ENCODE data around the gene SPANXN1. TPM values are rescaled to one million over a fixed set of nuclear protein-coding genes. Genes with fewer than 3 reads are reported as not detected.
A peak's percentile ranks its signal among the peaks of the same experiment; 100 is the strongest.
"Not testable (repeated sequence)": the region's sequence is repeated elsewhere in the genome, so short reads cannot be mapped to it uniquely, and the experiment has no call there.

SPANXN1 gene, protein sequence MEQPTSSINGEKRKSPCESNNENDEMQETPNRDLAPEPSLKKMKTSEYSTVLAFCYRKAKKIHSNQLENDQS
- total RNA-seq (not detected), polyA plus RNA-seq (not detected), total RNA-seq (not detected)

- H3K9me3 Mint-ChIP-seq; H3K4me1 Mint-ChIP-seq; DNase-seq; H3K27me3 ChIP-seq (ENCODE audit: control insufficient read depth in 2 of 2, insufficient read depth in 2 of 2, low read length in 2 of 2); H3K27ac ChIP-seq (ENCODE audit: low read depth, low read length); H3K36me3 Mint-ChIP-seq; H3K4me1 ChIP-seq (ENCODE audit: control insufficient read depth in 2 of 2, insufficient read depth in 2 of 2, low read length in 2 of 2); intact Hi-C loops (cut with micrococcal nuclease); H3K4me3 ChIP-seq (ENCODE audit: low read length); H3K27me3 Mint-ChIP-seq; CTCF ChIA-PET; H3K36me3 ChIP-seq (ENCODE audit: control insufficient read depth in 2 of 3, insufficient read depth in 3 of 3, low read length in 3 of 3); H3K9me3 ChIP-seq (ENCODE audit: control insufficient read depth in 2 of 3, low read length in 3 of 3); H3K4me3 Mint-ChIP-seq; ATAC-seq; POLR2A ChIA-PET: not testable (repeated sequence)
- H3K27ac Mint-ChIP-seq = peak within 1 kb of the TSS in 1 of 9 donors; percentile 0
Measured at GRCh38 chrX:145247203-145247602, at the start of gene SPANXN1. Gene SPANXN1, plus strand, starts transcription at chrX:145247503. Its CDS starts 84 bp downstream, at chrX:145247587.

- H3K27ac ChIP-seq (ENCODE audit: low read depth, low read length) = no peak overlapping the region
- no peaks in the 10 kb centered on the region for H3K27me3 ChIP-seq (ENCODE audit: control insufficient read depth in 2 of 2, insufficient read depth in 2 of 2, low read length in 2 of 2)
- no peaks in the 10 kb centered on the region for H3K9me3 ChIP-seq (ENCODE audit: control insufficient read depth in 2 of 3, low read length in 3 of 3)
- Mint-ChIP-seq H3K27me3 (no peaks in the 10 kb centered on the region), H3K9me3 (peaks cover 0 to 5% (median 0%) of the 10 kb centered on the region in 11 donors), H3K4me1 (no peaks in the 10 kb centered on the region), H3K4me3 (no peak overlapping the region), H3K36me3 (peaks cover 0 to 4% (median 0%) of the 10 kb centered on the region in 5 donors), H3K27ac (no peak overlapping the region)
- H3K36me3 ChIP-seq (ENCODE audit: control insufficient read depth in 2 of 3, insufficient read depth in 3 of 3, low read length in 3 of 3) = no peaks in the 10 kb centered on the region
- ATAC-seq (no peak), DNase-seq (no peak)
- H3K4me3 ChIP-seq (ENCODE audit: low read length) = no peak overlapping the region
- intact Hi-C loops (cut with micrococcal nuclease) = no loop called here
- ChIA-PET CTCF (no interaction called here), POLR2A (no interaction called here)
- no peaks in the 10 kb centered on the region for H3K4me1 ChIP-seq (ENCODE audit: control insufficient read depth in 2 of 2, insufficient read depth in 2 of 2, low read length in 2 of 2)
Measured at GRCh38 chrX:145199078-145199477, 48.2 kb upstream of the SPANXN1 start.

GRCh38 chrX:145213504-145213903 is 33.8 kb upstream of the SPANXN1 start:
- ChIA-PET POLR2A (no interaction called here), CTCF (no interaction called here)
- H3K9me3 Mint-ChIP-seq = peaks cover 0 to 2% (median 0%) of the 10 kb centered on the region in 11 donors
- no peak overlapping the region for H3K27ac Mint-ChIP-seq
- H3K4me3 Mint-ChIP-seq = no peak overlapping the region
- Histone ChIP-seq H3K27me3 (ENCODE audit: control insufficient read depth in 2 of 2, insufficient read depth in 2 of 2, low read length in 2 of 2) (no peaks in the 10 kb centered on the region), H3K4me3 (ENCODE audit: low read length) (no peak overlapping the region), H3K36me3 (ENCODE audit: control insufficient read depth in 2 of 3, insufficient read depth in 3 of 3, low read length in 3 of 3) (no peaks in the 10 kb centered on the region), H3K9me3 (ENCODE audit: control insufficient read depth in 2 of 3, low read length in 3 of 3) (no peaks in the 10 kb centered on the region), H3K4me1 (ENCODE audit: control insufficient read depth in 2 of 2, insufficient read depth in 2 of 2, low read length in 2 of 2) (no peaks in the 10 kb centered on the region), H3K27ac (ENCODE audit: low read depth, low read length) (no peak overlapping the region)
- H3K4me1 Mint-ChIP-seq = no peaks in the 10 kb centered on the region
- intact Hi-C loops (cut with micrococcal nuclease) = no loop called here
- H3K36me3 Mint-ChIP-seq = no peaks in the 10 kb centered on the region
- DNase-seq (no peak), ATAC-seq (no peak)
- H3K27me3 Mint-ChIP-seq = no peaks in the 10 kb centered on the region

DNA sequence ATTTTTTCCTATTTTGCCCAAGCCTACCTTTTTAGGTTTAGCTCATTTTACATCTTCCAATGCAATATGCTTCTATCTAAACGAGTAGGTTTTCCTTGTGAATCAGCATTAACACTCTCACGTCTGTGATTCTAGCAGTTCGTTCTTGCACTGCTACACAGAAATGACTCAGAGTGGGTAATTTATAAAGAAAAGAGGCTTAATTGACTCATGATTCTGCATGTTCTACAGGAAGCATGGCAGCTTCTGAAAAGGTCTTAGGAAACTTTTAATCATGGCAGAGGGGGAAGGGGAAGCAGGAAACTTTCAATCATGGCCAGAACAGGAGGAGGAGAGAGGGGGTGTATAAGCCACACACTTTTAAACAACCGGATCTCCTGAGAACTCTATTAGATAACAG is 44.9 kb downstream of the SPANXN1 start:
- no peak for ATAC-seq
- no peak overlapping the region for H3K4me3 Mint-ChIP-seq
- CTCF ChIA-PET = no interaction called here

More for the DNA sequence above, 44.9 kb downstream of the SPANXN1 start:
- H3K36me3 Mint-ChIP-seq = no peaks in the 10 kb centered on the region
- POLR2A ChIA-PET = no interaction called here
- no peak overlapping the region for H3K27ac ChIP-seq (ENCODE audit: low read depth, low read length)
- no peak overlapping the region for H3K27ac Mint-ChIP-seq
- H3K4me1 Mint-ChIP-seq = no peaks in the 10 kb centered on the region
- no peaks in the 10 kb centered on the region for H3K36me3 ChIP-seq (ENCODE audit: control insufficient read depth in 2 of 3, insufficient read depth in 3 of 3, low read length in 3 of 3)
- peaks cover 0 to 1% (median 0%) of the 10 kb centered on the region in 11 donors for H3K9me3 Mint-ChIP-seq
- H3K4me3 ChIP-seq (ENCODE audit: low read length) = no peak overlapping the region
- no peaks in the 10 kb centered on the region for H3K27me3 ChIP-seq (ENCODE audit: control insufficient read depth in 2 of 2, insufficient read depth in 2 of 2, low read length in 2 of 2)
- H3K9me3 ChIP-seq (ENCODE audit: control insufficient read depth in 2 of 3, low read length in 3 of 3) = no peaks in the 10 kb centered on the region
- DNase-seq = no peak
- H3K27me3 Mint-ChIP-seq = no peaks in the 10 kb centered on the region
- intact Hi-C loops (cut with micrococcal nuclease) = no loop called here
- no peaks in the 10 kb centered on the region for H3K4me1 ChIP-seq (ENCODE audit: control insufficient read depth in 2 of 2, insufficient read depth in 2 of 2, low read length in 2 of 2)

All from naive thymus-derived CD4-positive, alpha-beta T cell (primary cell).